NCI-H1105 (cell line): ENCODE results near the gene INPP5A.

Source experiments
- DNase-seq: peaks from one replicate; lab custom pipeline; 2025; lab: John Stamatoyannopoulos, UW

INPP5A gene

DNA sequence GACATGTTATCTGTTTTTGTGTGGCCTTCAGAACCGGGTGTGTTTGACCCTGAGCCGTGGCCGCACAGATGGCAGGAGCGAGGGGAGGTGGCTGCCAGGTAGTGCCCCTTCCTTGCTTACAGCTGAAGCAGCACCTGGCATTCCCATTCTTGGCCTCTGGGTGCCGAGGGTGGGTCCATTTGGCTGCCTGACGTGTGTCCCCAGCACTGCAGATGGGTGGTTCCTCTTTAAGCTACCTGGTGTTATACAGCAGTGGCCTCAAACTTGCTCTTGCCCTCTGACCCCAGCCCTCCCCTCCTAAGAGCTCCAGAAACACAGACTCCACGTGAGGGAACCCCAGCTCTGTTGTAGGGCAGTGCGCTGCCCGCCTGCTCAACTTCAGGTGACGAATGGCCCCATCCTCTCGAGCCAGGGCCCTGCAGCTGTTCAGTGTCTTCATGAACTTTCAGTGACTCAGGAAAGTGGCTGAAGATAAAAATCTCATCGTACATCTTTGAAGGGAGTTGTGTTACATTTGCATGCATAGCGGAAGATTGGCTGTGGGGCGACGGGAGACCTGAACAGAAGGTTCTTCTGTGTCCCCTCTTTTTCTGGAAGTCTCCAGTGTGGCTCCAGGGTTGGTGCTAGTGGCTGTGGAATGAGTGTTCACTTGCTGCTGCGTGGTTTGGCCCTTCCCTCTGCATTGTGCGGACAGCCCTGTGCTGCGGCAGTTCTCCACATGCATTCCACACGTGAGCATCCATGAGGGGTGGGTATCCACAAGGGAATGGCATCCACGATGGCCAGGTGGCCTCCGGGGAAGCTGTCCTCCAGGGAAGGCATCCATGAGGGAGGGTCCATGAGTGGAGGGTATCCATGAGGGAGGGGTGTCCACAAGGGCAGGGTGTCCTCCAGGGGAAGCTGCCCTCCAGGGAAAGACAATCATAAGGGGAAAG lies 91.6 kb downstream of the INPP5A start:
- DNase-seq: no peak

DNA sequence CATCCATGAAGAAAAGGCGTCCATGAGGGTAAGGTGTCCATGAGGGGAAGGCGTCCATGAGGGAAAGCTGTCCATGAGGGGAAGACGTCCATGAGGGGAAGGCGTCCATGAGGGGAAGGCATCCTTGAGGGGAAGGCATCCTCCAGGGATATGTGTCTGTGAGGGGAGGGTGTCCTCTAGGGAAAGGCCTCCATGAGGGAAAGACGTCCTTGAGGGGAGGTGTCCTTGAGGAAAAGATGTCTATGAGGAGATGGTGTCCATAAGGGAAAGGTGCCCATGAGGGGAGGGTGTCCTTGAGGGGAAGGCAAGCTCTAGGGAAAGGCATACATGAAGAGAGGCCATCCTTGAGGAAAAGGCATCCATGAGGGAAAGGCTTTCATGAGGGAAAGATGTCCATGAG lies 92.6 kb downstream of the INPP5A start:
- DNase-seq: no peak

DNA sequence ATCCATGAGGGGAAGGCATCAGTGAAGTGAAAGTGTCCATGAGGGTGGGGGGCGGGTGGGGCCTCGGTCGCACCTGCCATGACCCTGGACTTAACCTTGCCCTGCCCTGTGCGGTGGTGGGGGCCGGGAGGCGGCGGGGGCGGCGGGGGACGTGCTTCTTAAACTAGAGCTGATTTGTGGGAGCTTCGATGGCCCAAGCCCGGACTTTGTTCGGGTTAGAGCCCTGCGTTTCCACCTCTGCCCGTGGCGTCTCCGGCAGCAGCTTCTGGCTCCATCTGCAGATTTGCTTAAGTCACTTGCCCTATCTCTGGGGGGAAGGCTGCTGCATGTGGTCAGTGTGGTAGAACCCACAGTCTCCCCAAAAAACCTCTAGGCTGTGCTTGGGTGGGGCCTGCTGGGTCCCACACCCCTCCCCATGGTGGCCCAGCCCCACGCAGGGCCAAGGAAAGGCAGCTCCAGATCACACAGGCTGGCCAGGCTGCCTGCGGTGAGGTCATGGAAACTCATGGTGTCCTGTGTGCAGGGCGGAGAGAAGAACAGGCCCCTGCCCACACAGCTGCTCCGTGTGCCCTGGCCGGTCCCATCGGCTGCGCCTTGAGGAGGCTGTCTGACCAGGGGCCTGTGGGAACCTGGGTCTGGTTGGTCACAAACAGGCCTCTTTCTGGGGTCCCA lies 93.2 kb downstream of the INPP5A start:
- no peak for DNase-seq

DNA sequence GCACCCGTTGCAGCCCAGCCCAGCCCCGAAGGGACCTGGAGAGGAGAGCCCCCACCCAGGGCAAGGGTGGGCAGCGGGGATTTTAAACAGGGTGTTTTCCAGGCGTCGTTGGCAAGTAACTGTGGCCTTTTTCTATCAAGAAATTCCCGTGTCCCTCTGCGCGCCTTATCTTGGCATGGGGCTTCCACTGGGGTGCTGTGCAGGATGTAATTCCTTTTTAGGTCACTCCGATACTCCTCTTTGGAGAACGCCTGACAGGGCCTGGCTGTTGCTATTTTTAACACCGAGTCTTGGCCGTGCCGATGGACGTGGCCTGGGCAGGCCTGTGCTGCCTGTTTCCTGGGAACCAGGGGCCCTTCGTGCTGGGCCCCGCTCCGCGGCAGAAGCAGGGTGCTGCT lies 93.8 kb downstream of the INPP5A start:
- no peak for DNase-seq

DNA sequence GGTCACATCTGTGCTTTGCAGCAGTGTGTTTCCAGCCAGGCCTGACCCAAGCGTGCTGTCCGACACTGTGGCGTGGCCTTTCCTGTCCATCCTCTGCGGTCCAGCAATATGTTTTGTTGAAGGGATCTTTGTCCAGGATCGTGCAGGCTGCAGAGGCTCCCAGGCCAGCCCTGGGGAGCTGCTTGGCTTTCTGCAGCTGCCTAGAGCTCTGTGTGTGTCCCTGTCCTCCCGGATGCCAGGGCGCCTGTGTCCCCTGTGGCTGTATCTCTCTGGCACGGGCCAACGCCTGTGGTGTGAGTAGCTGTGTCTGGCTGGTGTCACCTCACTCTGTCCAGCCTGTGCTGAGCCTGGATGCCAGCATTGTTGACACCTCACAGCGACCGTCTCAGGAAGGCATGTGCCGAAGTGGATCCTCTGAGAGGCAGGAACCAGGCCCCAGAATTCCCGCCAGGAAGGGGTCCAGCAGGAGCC lies 94.5 kb downstream of the INPP5A start:
- DNase-seq: no peak

DNA sequence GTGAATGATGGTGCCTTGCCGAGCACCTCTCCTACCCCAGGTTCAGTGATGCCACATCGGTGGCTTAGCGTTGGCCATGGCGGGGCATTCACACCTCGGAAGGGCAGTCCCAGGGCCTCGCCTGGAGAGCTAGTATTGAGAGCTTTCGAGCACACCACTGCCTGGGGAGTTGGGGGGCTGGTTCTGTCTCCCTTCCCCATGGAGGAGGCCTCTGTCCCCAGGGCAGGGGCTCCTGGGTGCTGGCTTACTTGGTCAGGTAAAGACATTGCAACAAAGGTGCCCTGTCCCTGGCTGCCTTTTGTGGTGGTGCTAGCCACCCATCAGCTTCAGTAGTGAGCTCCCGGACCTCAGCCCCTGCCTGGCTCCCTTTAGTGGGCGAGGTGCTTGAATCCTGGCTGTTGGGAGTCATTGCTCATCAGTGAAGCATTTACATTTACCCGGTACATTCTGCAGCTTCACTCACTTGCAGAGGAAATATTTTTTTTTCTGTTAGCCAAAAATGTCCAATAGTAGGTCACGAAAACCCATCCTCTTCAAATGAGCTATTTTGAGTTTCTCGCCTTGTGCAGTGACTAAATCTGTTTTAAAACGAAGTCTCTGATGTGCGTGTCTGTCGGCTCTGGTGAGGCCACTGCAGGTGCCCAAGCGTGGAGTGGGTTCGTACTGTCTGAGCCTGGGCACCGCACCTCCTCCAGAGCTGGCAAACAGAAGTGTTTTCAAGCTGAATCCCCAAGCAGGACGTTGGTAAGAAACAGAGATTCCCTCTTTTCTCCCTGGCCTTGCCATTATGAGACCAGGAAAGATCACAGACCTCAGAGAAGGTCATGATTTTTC lies 95.5 kb downstream of the INPP5A start:
- no peak for DNase-seq

DNA sequence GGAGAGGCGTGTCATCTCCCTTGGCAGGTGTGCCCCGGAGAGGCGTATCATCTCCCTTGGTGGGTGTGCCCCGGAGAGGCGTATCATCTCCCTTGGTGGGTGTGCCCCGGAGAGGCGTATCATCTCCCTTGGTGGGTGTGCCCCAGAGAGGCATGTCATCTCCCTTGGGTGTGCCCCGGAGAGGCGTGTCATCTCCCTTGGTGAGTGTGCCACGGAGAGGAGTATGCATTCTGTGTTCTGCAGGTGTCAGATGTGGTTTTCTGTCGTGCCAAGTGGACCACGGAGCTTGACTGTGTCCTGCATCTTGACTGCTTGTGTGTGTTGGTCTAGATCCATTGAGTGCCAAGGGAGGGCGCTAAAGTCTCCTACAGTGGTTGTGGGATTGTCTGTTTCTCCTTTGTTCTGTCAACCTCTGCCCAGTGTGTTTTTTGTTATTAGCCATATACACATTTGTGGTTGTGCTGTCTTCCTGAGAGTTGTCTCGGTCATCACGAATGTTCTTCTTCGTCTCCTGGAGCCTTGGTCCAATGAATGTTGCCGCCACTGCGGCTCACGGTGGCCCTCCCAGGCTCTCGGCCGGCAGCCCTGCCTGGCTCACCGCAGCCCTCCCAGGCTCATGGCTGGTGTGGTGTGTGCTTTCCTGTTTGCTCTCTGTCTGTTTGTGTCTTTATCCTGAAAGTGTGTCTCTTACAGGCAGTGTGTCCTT lies 96.8 kb downstream of the INPP5A start:
- no peak for DNase-seq

DNA sequence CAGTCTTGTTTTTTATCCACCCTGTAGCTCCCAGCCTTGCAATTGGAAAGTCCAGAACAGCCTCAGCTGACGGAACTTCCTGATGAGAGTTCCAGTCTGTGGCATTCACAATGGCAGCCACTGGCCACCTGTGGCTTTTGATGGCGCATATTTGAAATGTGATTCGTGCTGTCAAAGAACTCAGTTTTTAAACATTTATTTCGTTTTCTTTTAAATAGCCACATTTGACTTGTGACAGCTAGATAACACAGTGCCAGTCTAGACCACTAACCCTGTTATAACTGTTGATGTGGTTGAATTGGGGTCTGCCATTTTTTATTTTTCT lies 97.3 kb downstream of the INPP5A start:
- DNase-seq: no peak

DNA sequence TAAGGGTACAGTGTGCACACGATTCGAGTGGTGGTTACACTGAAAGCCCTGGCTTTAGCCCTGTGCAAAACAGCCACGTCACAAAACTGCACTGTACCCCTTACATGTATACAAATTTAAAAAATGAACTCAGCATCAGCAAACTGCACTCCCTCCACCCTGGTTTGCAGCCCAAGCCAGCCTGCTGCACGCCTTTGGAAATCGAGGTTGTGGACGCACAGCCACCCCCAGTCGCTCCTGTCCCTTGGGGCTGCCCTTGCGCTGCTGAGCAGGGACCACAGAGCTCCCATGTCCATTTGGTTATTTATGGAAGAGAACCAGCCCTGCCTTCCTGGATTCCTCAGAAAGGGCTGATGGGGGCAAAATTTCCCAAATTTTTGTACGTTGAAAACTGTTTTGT lies 98.8 kb downstream of the INPP5A start:
- DNase-seq: no peak

DNA sequence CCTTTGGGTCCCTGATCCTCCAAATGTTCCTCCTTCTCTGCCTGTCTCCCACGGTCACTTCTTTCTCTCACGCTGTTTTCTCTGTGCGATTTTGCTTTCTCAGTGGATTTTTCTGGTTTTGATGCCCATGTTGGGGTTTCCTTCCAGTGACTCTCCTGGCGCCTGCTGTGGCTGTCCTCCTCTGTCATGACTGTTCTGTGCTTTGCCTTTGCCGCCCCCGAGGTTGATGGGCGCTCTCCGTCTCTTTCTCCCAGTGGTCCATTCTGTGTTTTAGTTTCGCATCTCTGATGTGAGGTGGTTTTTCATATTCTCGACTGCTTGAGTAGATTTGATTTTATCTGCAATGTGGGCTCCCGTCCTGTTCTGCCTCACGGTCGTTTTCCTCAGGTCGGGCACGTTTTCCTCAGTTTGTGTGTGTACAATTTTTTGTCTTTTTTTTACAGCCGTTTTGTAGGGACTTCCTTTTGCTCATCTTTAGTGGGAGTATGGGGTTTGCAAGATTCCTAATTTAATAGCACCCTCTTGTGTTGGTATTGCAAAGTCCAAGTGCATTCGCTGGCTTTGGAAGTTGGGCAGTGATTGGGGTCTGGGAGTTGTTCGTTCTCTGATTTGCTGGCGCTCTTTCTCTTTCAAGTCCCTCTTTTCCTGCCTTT lies 100.0 kb downstream of the INPP5A start:
- peak; percentile 10 for DNase-seq

DNA sequence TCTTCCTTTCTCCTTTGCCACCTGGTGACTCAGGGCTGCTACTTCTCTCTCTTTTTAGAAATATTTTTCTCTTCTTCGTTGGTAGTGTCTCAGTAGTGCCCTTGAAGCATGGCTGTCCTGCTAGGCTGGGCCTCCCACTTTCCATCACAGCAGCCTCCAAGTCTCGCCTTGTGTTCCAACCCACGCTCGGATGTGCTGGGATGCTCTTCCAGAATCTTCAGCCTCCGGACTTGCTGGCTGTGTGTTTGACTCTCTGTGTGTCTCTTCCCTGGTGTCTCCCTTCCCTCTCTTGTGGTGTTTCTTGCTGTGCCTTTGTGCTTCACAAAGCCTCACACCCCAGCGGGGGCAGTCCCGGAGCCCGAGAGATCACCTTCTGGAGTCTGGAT lies 100.5 kb downstream of the INPP5A start:
- DNase-seq: no peak

DNA sequence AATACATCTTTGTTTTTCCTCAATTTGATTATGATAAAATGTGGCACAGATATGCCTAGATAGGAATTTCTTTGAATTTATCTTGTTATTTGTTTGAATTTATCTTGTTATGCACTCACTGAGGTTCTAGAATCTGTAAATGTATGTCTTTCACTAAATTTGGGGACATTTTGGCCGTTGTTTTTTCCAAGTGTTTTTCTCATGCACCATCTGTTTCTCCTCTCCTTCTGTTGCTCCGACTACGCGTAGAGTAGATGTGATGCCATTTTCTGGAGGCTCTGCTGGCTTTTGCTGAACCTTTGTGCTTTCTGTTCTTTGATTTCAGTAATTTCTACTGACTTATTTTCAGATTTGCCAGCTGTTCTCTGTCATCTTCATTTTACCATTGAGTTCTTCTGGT lies 101.9 kb downstream of the INPP5A start:
- DNase-seq: no peak

DNA sequence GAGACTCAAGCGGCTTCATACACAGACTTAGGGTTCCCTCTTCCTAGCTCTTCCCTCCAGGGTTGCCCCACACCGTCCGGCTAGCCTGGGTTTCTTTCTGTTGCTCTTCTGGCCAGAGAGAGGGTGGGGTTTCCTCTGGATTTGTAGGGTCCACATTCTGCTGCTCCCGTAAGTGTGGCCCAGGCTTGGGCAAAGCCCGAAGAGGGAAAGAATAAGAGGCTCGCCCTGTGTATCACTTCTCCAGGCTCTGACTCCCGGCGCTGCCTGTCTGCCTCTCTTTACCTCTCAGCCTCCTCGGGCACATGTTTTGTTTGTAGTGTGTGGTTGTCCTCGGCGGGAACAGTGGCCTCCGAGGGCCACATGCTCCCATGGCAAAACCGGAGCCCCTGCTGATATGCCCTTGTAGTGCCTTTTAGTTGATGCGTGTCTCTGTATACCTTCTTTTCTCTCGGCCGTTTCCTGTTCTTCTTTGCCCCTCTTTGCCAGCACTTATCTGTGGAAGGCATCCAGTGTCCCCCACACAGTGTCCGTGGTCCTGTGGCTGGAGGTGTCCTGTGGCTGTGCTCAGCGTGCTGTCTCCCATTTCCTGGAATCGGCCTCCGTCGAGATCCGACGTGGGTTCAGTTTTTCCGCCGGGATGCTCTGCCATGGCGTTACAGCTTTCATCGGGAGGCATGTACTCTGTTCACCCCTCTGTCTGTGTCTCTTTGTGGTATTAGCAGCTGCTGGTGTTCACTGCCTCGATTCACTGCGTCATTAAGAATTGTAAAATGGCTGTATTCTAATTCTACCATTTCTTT lies 102.9 kb downstream of the INPP5A start:
- DNase-seq: no peak

DNA sequence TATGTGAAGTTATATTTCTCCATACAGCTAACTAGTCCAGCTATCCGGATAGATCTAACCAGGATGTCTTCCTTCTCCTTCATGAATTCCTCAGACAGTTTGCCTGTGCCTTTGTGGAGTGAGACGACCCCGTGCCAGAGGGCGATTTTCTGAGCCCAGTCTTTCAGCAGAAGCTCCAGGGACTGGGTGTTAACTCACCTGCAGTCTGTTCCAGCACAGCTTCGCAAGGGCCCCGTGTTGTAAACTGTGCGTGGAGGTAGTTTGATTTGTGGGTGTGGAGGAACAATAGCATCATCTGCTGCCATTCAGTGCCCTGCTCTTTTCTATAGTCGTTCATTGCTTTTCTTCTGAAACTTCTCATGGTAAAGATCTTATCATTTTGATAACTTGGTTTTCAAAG lies 103.8 kb downstream of the INPP5A start:
- no peak for DNase-seq

DNA sequence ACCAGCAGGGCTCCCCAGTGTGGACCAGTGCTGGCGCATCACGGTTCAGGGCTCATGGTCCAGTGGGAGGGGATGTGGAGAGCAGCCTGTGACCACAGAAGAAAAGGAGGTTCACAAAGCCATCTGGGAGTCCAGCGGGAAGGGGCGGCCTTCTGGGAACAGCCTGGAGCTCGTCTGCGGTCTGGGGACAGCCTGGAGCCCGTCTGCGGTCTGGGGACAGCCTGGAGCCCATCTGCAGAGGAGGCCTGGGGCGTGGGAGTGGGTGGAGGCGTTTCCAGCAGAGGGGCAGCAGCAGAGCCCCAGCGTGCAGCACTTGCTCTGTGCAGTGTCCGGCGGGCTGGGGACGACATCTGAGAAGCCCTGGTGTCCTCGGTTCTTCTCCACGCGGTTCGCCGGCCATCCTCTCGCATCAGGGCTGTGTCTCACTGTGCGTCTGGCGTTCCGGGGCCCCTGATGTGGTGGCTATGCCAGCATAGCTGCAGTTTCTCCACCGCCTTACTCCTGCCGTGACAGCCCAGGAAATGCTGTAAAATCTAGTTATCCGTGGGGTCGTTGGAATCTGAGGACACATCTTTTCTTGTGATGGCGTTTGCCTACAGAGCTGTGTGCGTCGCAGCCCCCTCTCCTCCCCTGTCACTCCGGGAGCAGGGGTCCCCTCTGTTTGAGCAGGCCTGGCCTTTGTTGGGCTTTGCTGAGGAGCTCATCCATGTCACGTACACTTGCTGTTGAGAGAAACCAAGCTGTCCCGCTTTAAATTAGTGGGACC lies 104.6 kb downstream of the INPP5A start:
- no peak for DNase-seq

DNA sequence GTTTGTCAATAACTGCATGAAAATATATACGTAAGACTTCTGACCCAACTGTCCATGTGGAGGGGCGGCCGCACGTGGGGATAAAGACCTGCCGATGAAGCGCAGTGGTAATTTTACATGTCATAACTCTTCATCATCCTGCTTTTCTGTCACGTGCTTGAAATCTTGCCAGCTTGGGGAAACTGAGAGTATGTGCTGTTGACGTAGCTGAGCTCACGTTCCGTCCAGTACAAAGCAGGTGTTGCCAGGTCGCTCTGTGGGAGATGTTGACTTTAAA lies 105.1 kb downstream of the INPP5A start:
- DNase-seq: no peak

DNA sequence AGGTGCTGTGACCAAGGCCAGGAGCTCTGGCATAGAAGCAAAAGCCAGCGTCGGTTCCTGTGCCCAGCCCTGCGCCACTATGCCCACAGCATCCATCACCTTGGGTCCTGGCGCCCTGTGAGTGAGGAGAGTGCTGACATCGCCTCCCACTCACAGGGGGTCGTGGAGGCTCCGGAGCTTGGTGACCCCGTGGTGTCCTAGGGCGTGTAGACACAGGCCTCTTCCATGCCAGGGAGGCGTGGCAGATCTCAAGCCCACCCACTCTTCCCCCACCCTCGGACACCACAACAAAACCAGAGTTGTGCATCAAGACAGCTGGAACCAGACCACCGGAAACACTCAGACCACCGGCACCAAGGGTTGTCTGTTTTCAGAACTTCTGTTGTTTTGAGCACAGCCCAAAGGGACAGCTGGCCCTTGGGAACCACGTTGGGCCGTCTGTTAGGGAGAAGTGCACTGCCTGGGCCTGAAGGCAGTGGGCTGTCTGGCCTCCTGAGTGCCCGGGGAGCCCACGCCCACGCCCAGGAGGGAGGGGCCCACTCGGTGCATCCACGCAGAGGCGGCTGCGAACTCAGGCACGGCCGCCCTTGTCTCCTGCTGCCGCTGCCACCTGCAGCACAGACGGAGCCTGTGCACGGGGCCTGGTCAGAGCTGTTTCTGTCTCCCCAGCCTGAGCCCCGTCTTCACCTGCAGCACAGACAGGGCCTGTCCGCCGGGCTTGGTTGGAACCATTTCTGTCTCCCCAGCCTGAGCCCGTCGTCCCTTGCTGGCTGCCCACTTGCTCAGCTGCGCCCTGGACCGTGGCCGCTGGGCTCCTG lies 106.3 kb downstream of the INPP5A start:
- no peak for DNase-seq

DNA sequence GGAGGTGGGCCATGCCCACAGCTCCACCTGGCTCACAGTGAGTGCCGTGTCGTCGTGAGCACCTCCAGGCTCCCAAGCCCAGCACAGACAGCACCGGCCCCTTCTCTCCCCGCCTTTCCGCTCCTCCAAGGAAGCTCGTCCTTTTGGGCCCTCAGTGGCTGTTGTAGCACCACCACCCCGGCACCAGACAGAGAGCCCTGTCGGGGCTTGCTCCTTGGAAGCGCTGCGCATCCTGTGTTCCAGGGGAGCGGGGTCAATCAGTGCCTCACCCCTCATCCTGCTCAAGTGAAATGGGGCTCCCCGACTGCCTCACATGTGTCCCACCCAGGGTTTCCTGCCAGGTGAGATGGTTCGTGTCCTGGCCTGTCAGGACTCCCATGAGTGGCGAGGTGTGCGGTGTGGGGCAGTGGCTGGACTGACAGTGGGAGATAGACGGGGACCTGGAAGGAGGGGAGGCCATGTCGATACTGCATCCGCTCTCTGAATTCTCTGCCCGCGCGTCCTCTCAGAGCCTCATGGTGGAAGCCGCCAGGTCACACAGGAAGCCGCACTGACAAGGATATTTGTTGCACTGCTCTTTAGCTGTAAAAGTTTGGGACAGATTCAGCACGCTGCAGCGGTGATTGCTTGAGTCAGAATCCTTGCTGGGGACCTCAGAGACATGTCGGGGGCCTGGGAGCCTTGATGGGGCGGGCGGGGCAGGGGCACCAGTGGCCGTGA lies 107.1 kb downstream of the INPP5A start:
- DNase-seq: no peak

DNA sequence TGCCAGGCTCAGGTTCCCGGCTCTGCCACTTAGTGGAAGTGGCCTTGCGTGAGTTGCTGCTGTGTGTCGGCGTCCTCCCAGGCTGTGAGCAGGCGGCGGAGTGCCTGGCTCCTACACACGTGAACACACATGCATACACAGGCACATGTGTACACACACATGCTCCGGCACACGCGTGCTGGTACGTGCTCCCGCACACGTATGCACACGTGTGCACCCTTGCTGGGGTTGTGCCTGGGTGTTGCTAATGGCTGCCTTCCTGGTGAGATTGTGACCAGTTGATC lies 107.6 kb downstream of the INPP5A start:
- no peak for DNase-seq
